ENCODE measurements around the gene TDRD10. TPM values are rescaled to one million over a fixed set of nuclear protein-coding genes. Genes with fewer than 3 reads are reported as not detected.

The TDRD10 gene
- total RNA-seq, 1 experiment from 2014 or later: 0.38 TPM

DNA sequence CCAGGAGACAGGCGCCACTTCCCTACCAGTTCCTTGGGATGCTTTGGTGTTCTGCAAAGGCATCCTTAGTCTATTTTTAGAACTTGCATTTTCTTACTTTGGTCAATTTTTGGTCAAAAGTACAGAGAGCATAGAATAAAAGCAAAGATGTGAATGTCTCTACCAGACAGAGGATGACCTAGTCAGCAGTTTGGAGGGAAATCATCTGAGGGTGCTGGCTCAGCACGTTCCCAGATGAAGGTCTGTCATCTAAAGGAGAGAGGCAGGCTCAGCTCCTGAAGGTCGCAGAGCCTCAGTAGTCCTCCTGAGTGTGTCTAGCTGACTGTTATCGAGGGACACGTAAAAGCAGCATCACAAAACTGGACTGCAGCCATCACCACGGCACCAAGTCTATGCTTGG is 80.9 kb downstream of the TDRD10 start:
- H3K27me3 ChIP-seq (ENCODE audit: control insufficient read depth, insufficient read depth, low read length): no peaks in the 10 kb centered on the region
- no peak for DNase-seq
- H3K36me3 ChIP-seq (replicated peaks; ENCODE audit: control insufficient read depth, insufficient read depth, low read length): peaks cover 74% of the 10 kb centered on the region
- no peak overlapping the region for H3K4me3 ChIP-seq (ENCODE audit: insufficient read depth, low read depth, low read length)

GRCh38 chr1:154583773-154584172 is 81.8 kb downstream of the TDRD10 start:
- Histone ChIP-seq H3K36me3 (replicated peaks; ENCODE audit: control insufficient read depth, insufficient read depth, low read length) (peaks cover 75% of the 10 kb centered on the region), H3K27me3 (ENCODE audit: control insufficient read depth, insufficient read depth, low read length) (no peaks in the 10 kb centered on the region), H3K4me3 (ENCODE audit: insufficient read depth, low read depth, low read length) (no peak overlapping the region)

GRCh38 chr1:154584267-154584994 is 82.4 kb downstream of the TDRD10 start:
- no peaks in the 10 kb centered on the region for H3K27me3 ChIP-seq (ENCODE audit: control insufficient read depth, insufficient read depth, low read length)
- DNase-seq: no peak
- peaks cover 77% of the 10 kb centered on the region for H3K36me3 ChIP-seq (replicated peaks; ENCODE audit: control insufficient read depth, insufficient read depth, low read length)
- no peak overlapping the region for H3K4me3 ChIP-seq (ENCODE audit: insufficient read depth, low read depth, low read length)

More at GRCh38 chr1:154583773-154584172, 81.8 kb downstream of the TDRD10 start:
- no peak for DNase-seq

GRCh38 chr1:154586231-154586630 is 84.2 kb downstream of the TDRD10 start:
- no peaks in the 10 kb centered on the region for H3K27me3 ChIP-seq (ENCODE audit: control insufficient read depth, insufficient read depth, low read length)
- no peak for DNase-seq
- H3K36me3 ChIP-seq (replicated peaks; ENCODE audit: control insufficient read depth, insufficient read depth, low read length): peaks cover 76% of the 10 kb centered on the region
- no peak overlapping the region for H3K4me3 ChIP-seq (ENCODE audit: insufficient read depth, low read depth, low read length)

DNA sequence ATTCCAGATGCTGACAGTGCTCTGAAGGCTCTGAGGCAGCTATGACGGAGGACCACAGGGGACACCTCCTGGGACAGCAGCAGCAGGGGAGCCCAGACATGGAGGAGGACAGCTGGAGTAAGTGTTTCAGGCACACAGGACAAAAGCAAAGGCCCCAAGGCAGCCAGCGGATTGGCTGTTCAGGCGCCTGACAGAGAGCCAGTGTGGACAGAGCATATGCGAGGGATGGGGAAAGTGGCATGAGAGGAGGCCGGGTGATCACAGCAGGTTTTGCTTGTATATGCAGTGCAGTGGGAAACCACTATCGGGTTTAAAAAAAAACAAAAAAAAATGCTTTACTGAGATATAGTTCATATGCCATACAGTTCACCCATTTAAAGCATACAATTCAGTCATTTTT is 84.6 kb downstream of the TDRD10 start:
- Histone ChIP-seq H3K4me3 (ENCODE audit: insufficient read depth, low read depth, low read length) (no peak overlapping the region), H3K36me3 (replicated peaks; ENCODE audit: control insufficient read depth, insufficient read depth, low read length) (peaks cover 79% of the 10 kb centered on the region), H3K27me3 (ENCODE audit: control insufficient read depth, insufficient read depth, low read length) (no peaks in the 10 kb centered on the region)
- DNase-seq: no peak

DNA sequence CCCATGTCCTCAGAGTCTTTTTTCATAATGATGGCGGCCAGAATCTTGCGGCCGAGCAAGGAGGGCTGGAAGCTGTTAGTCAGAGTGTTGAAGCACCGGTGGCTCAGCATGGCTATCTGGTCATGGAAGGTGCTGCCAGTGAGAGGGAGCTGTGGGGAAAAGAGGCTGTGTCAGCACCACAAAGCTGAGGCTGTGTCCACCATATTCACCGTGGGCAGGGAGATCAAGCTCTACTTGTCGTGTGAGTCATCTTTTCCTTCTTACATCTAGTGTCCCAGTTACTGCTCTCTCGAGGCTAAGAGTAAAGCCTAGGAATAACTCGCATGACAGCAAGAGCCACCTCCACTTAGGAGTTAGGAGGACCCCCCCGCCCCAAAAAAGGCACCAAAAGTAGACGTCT is 87.8 kb downstream of the TDRD10 start:
- DNase-seq: no peak
- Histone ChIP-seq H3K36me3 (replicated peaks; ENCODE audit: control insufficient read depth, insufficient read depth, low read length) (peaks cover 65% of the 10 kb centered on the region), H3K4me3 (ENCODE audit: insufficient read depth, low read depth, low read length) (no peak overlapping the region), H3K27me3 (ENCODE audit: control insufficient read depth, insufficient read depth, low read length) (no peaks in the 10 kb centered on the region)

GRCh38 chr1:154590756-154591155 is 88.7 kb downstream of the TDRD10 start:
- H3K4me3 ChIP-seq (ENCODE audit: insufficient read depth, low read depth, low read length): no peak overlapping the region
- no peak for DNase-seq
- no peaks in the 10 kb centered on the region for H3K27me3 ChIP-seq (ENCODE audit: control insufficient read depth, insufficient read depth, low read length)
- peaks cover 63% of the 10 kb centered on the region for H3K36me3 ChIP-seq (replicated peaks; ENCODE audit: control insufficient read depth, insufficient read depth, low read length)

DNA sequence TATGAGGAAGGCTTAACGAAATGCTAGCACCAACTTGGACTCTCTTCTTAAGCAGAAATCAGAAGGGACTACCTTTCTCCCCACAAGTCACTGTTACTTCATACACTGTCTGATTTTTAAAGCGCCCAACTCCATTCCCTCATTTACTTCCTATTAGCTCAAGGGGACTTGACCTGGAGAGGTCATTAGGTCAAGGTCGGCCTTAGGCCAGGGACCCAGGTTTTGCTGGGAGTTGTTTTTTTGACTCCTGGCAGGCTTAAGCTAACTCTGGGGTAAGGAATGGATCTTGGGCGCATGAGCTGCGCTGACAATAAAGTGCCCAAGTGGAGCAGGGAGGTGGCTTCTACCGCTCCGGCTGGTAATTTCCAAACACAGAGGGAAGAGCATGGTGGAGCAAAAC is 89.2 kb downstream of the TDRD10 start:
- no peak for DNase-seq
- Histone ChIP-seq H3K36me3 (replicated peaks; ENCODE audit: control insufficient read depth, insufficient read depth, low read length) (peaks cover 62% of the 10 kb centered on the region), H3K27me3 (ENCODE audit: control insufficient read depth, insufficient read depth, low read length) (no peaks in the 10 kb centered on the region), H3K4me3 (ENCODE audit: insufficient read depth, low read depth, low read length) (no peak overlapping the region)

GRCh38 chr1:154593390-154593789 is 91.4 kb downstream of the TDRD10 start:
- H3K27me3 ChIP-seq (ENCODE audit: control insufficient read depth, insufficient read depth, low read length): no peaks in the 10 kb centered on the region
- DNase-seq: no peak
- peaks cover 64% of the 10 kb centered on the region for H3K36me3 ChIP-seq (replicated peaks; ENCODE audit: control insufficient read depth, insufficient read depth, low read length)
- H3K4me3 ChIP-seq (ENCODE audit: insufficient read depth, low read depth, low read length): no peak overlapping the region

GRCh38 chr1:154594811-154595210 is 92.8 kb downstream of the TDRD10 start:
- Histone ChIP-seq H3K27me3 (ENCODE audit: control insufficient read depth, insufficient read depth, low read length) (no peaks in the 10 kb centered on the region), H3K36me3 (replicated peaks; ENCODE audit: control insufficient read depth, insufficient read depth, low read length) (peaks cover 56% of the 10 kb centered on the region), H3K4me3 (ENCODE audit: insufficient read depth, low read depth, low read length) (no peak overlapping the region)
- no peak for DNase-seq

DNA sequence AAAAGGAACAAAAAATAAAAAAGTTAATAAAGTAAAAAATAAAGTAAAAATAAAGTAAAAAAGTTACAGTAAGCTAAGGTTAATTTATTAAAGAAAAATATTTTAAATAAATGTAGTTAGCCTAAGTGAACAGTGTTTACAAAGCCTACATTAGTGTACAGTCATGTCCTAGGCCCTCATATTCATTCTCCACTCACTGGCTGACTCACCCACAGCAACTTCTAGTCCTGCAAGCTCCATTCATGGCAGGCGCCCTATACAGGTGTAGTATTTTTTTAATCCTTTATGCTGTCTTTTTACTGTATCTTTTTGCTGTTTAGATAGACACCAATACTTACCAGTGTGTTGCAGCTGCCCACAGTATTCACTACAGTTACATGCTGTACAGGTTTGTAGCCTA is 93.6 kb downstream of the TDRD10 start:
- H3K4me3 ChIP-seq (ENCODE audit: insufficient read depth, low read depth, low read length): no peak overlapping the region
- no peak for DNase-seq
- no peaks in the 10 kb centered on the region for H3K27me3 ChIP-seq (ENCODE audit: control insufficient read depth, insufficient read depth, low read length)
- peaks cover 53% of the 10 kb centered on the region for H3K36me3 ChIP-seq (replicated peaks; ENCODE audit: control insufficient read depth, insufficient read depth, low read length)

Other genes with a start within 250 kb of the TDRD10 start
- gene HAX1, start 229.6 kb upstream of the TDRD10 start, total RNA-seq (2014; rRNA removed; shearing (Covaris generic)): 147 and 188 TPM in 2 replicates
- not detected in 2 replicates for gene AQP10, start 181.1 kb upstream of the TDRD10 start, total RNA-seq (2014; rRNA removed; shearing (Covaris generic))
- 62.0 and 73.2 TPM in 2 replicates for gene ATP8B2, start 176.7 kb upstream of the TDRD10 start, total RNA-seq (2014; rRNA removed; shearing (Covaris generic))
- 8.6 and 10.3 TPM in 2 replicates for gene IL6R, start 96.9 kb upstream of the TDRD10 start, total RNA-seq (2014; rRNA removed; shearing (Covaris generic))
- gene SHE, start 193 bp downstream of the TDRD10 start, total RNA-seq (2014; rRNA removed; shearing (Covaris generic)): 0.55 and 0.73 TPM in 2 replicates
- gene UBE2Q1, start 56.4 kb downstream of the TDRD10 start, total RNA-seq (2014; rRNA removed; shearing (Covaris generic)): 53.4 and 64.8 TPM in 2 replicates
- gene CHRNB2, start 65.6 kb downstream of the TDRD10 start, total RNA-seq (2014; rRNA removed; shearing (Covaris generic)): 0.30 and 0.83 TPM in 2 replicates
- gene ADAR, start 106.0 kb downstream of the TDRD10 start, total RNA-seq (2014; rRNA removed; shearing (Covaris generic)): 196 and 238 TPM in 2 replicates

Measured in H7 (cell line).